HepG2 (cell line): ENCODE data around the gene SLC2A10. TPM values are rescaled to one million over a fixed set of nuclear protein-coding genes. Genes with fewer than 3 reads are reported as not detected.

Source experiments
- ARNT ChIP-seq: fragments of 450-650 bp; IDR thresholded peaks from 2 replicates; pipeline ENCODE4 v1.6.1; 2017
- NBN ChIP-seq: fragments of 450-650 bp; conservative IDR thresholded peaks from 2 replicates; pipeline ENCODE4 v1.6.1; 2017
- NCOR1 ChIP-seq: fragments of 200-600 bp; sonication (generic); IDR thresholded peaks from 2 replicates; pipeline ENCODE4 v1.7.0; 2017; ENCODE audit warnings: antibody characterized with exemption, low read length, borderline replicate concordance
- NFE2L2 ChIP-seq: fragments of 150-350 bp; IDR thresholded peaks from 2 replicates; pipeline ENCODE4 v1.6.1; 2014; ENCODE audit warnings: low read length
- PCBP2 ChIP-seq: fragments of 200-400 bp; formaldehyde crosslinking; optimal IDR thresholded peaks from 2 replicates; pipeline ENCODE3; 2018; ENCODE audit warnings: low read length, low read depth; ENCODE audit not compliant: poor library complexity, severe bottlenecking
- PRMT3 ChIP-seq: sonication (generic); formaldehyde crosslinking; IDR thresholded peaks from 2 replicates; pipeline ENCODE4 v1.8.1; 2022; ENCODE audit warnings: low read depth, mild to moderate bottlenecking, moderate library complexity, missing genetic modification reagents, borderline replicate concordance
- ZBTB34 ChIP-seq: sonication (generic); formaldehyde crosslinking; IDR thresholded peaks from 2 replicates; pipeline ENCODE4 v1.8.0; 2022; ENCODE audit warnings: mild to moderate bottlenecking, missing genetic modification reagents
- ZBTB40 ChIP-seq, 2 experiments: fragments of 450-650 bp in 1 of 2; sonication (generic) in 1 of 2; formaldehyde crosslinking in 1 of 2; IDR thresholded peaks; 2 replicates each; pipeline versions ENCODE4 v1.6.1 to v1.8.0; 2016 to 2022; ENCODE audit warnings: antibody characterized with exemption in 1 of 2, mild to moderate bottlenecking in 1 of 2, missing genetic modification reagents in 1 of 2
- ZNF275 ChIP-seq: sonication (generic); formaldehyde crosslinking; IDR thresholded peaks from 2 replicates; pipeline ENCODE4 v1.8.0; 2022; ENCODE audit warnings: missing genetic modification reagents, mild to moderate bottlenecking, inconsistent platforms, borderline replicate concordance
- ZNF570 ChIP-seq: sonication (generic); formaldehyde crosslinking; IDR thresholded peaks from 2 replicates; pipeline ENCODE4 v1.4.0; 2020; ENCODE audit warnings: mild to moderate bottlenecking, missing genetic modification reagents, borderline replicate concordance
- ZNF619 ChIP-seq: sonication (generic); formaldehyde crosslinking; IDR thresholded peaks from 2 replicates; pipeline ENCODE4 v1.4.0; 2020; ENCODE audit warnings: mild to moderate bottlenecking, missing genetic modification reagents
- ZNF720 ChIP-seq: sonication (generic); formaldehyde crosslinking; IDR thresholded peaks from 2 replicates; pipeline ENCODE4 v1.4.0; 2020; ENCODE audit warnings: missing genetic modification reagents
- polyA plus RNA-seq, 8 experiments: library from polyadenylated mRNA; depleted of rRNA in 3 of 8; stranded (reverse) in 7 of 8; unstranded in 1 of 8; fragments of >200 nt; fragmentation: Illumina TruSeq in 4 of 8; extraction: Trizol in 4 of 8; gene quantifications; 2 replicates each; pipeline versions ENCODE4 v1.2.1 to v1.2.3, GENCODE V29; 2011 to 2016; ENCODE audit warnings: low read depth in 4 of 8, missing spikeins in 1 of 8, mixed read lengths in 1 of 8; ENCODE audit not compliant: insufficient read depth in 1 of 8
- total RNA-seq, 5 experiments: library from RNA; depleted of rRNA; stranded (reverse); fragments of >200 nt; fragmentation: Illumina TruSeq; extraction: Trizol; gene quantifications; 2 replicates each; pipeline ENCODE4 v1.2.3, GENCODE V29; 2016; ENCODE audit warnings: low read depth in 1 of 5

Gene SLC2A10
- total and polyA plus RNA-seq, 2 of the 13 experiments (the other 11 are each of a cell fraction or from before 2014, with no cell fraction given) = 16.0 to 18.4 TPM

- TF ChIP-seq ARNT = no peak
- TF ChIP-seq ZNF275 (CRISPR knock-in tag) = peak; percentile 50; the same call in 1 of the 2 replicates
- TF ChIP-seq NFE2L2 = no peak
- TF ChIP-seq NBN = no peak
- no peak for TF ChIP-seq ZNF720
- TF ChIP-seq PRMT3 (CRISPR knock-in tag) = no peak
- TF ChIP-seq PCBP2 = no peak
- TF ChIP-seq NCOR1 = peak; percentile 96; the same call in 1 of the 2 replicates
- no peak for TF ChIP-seq ZNF570 (CRISPR knock-in tag)
- TF ChIP-seq ZNF619 (CRISPR knock-in tag) = no peak
- no peak; the same call in 1 of the 2 replicates for TF ChIP-seq ZBTB34
- no peak for TF ChIP-seq ZBTB40 (IDR thresholded peaks at IDR 0.05)
- TF ChIP-seq ZBTB40 (CRISPR knock-in tag; IDR thresholded peaks at IDR 0.05) = no peak
These were observed 38.6 kb upstream of the SLC2A10 start (continued) for GRCh38 chr20:46670585-46671584.
